HepG2 (cell line): ENCODE measurements around the gene RREB1. TPM values are rescaled to one million over a fixed set of nuclear protein-coding genes. Genes with fewer than 3 reads are reported as not detected.

Experiments used
- AGO2 ChIP-seq: fragments of 200-400 bp; formaldehyde crosslinking; optimal IDR thresholded peaks from 2 replicates; pipeline ENCODE3; 2017; ENCODE audit warnings: mild to moderate bottlenecking, low read depth, low read length, moderate library complexity
- BORCS8-MEF2B ChIP-seq: sonication (generic); formaldehyde crosslinking; IDR thresholded peaks from 2 replicates; pipeline ENCODE4 v1.8.0; 2022; ENCODE audit warnings: mild to moderate bottlenecking, missing genetic modification reagents
- BRF2 ChIP-seq: sonication (generic); formaldehyde crosslinking; IDR thresholded peaks from 2 replicates; pipeline ENCODE4 v1.8.1; 2022; ENCODE audit warnings: mild to moderate bottlenecking, missing genetic modification reagents
- CSRNP2 ChIP-seq: sonication (generic); formaldehyde crosslinking; conservative IDR thresholded peaks from 2 replicates; pipeline ENCODE4 v1.8.0; 2022; ENCODE audit warnings: low read depth, missing genetic modification reagents
- E2F5 ChIP-seq: sonication (generic); formaldehyde crosslinking; conservative IDR thresholded peaks from 2 replicates; pipeline ENCODE4 v1.4.0; 2020; ENCODE audit warnings: missing genetic modification reagents
- EED ChIP-seq: sonication (generic); formaldehyde crosslinking; IDR thresholded peaks from 2 replicates; pipeline ENCODE4 v1.5.0; 2020; ENCODE audit warnings: mild to moderate bottlenecking, missing genetic modification reagents
- FOXA3 ChIP-seq: IDR thresholded peaks from 2 replicates; pipeline ENCODE4 v1.6.1; 2016; ENCODE audit warnings: missing genetic modification reagents, missing compliant biosample characterization
- GABPB1 ChIP-seq: IDR thresholded peaks from 2 replicates; pipeline ENCODE4 v1.6.1; 2016; ENCODE audit warnings: mild to moderate bottlenecking, missing genetic modification reagents, moderate library complexity, missing compliant biosample characterization
- KDM6A ChIP-seq: IDR thresholded peaks from 2 replicates; pipeline ENCODE4 v1.6.1; 2016; ENCODE audit warnings: low read depth
- KMT2A ChIP-seq: sonication (generic); formaldehyde crosslinking; IDR thresholded peaks from 2 replicates; pipeline ENCODE4 v1.4.0; 2020; ENCODE audit warnings: missing genetic modification reagents
- MEIS1 ChIP-seq: sonication (generic); formaldehyde crosslinking; IDR thresholded peaks from 2 replicates; pipeline ENCODE4 v1.9.0; 2021; ENCODE audit warnings: mild to moderate bottlenecking, missing genetic modification reagents, moderate library complexity, borderline replicate concordance
- NFE2L1 ChIP-seq: sonication (generic); formaldehyde crosslinking; IDR thresholded peaks from 2 replicates; pipeline ENCODE4 v1.4.0; 2020; ENCODE audit warnings: missing genetic modification reagents, mild to moderate bottlenecking, borderline replicate concordance
- NR3C1 ChIP-seq: sonication (generic); formaldehyde crosslinking; IDR thresholded peaks from 2 replicates; pipeline ENCODE4 v1.4.0; 2020; ENCODE audit warnings: missing genetic modification reagents
- RARA ChIP-seq: IDR thresholded peaks from 2 replicates; pipeline ENCODE4 v1.6.1; 2016; ENCODE audit warnings: missing genetic modification reagents, missing compliant biosample characterization
- RORA ChIP-seq: sonication (generic); formaldehyde crosslinking; IDR thresholded peaks from 2 replicates; pipeline ENCODE4 v1.5.0; 2020; ENCODE audit warnings: mild to moderate bottlenecking, missing genetic modification reagents, moderate library complexity
- SMAD3 ChIP-seq: sonication (generic); formaldehyde crosslinking; IDR thresholded peaks from 2 replicates; pipeline ENCODE4 v1.4.0; 2020; ENCODE audit warnings: missing genetic modification reagents
- SSRP1 ChIP-seq: IDR thresholded peaks from 2 replicates; pipeline ENCODE4 v1.6.1; 2016; ENCODE audit warnings: control low read depth
- SUZ12 ChIP-seq: fragments of 150-350 bp; IDR thresholded peaks from 2 replicates; pipeline ENCODE4 v1.6.1; 2014; ENCODE audit warnings: low read depth, low read length
- TEF ChIP-seq: sonication (generic); formaldehyde crosslinking; IDR thresholded peaks from 2 replicates; pipeline ENCODE4 v1.5.0; 2020; ENCODE audit warnings: missing genetic modification reagents
- XBP1 ChIP-seq: sonication (generic); formaldehyde crosslinking; IDR thresholded peaks from 2 replicates; pipeline ENCODE4 v1.5.0; 2020; ENCODE audit warnings: missing genetic modification reagents
- XRCC5 ChIP-seq: fragments of 200-400 bp; formaldehyde crosslinking; optimal IDR thresholded peaks from 2 replicates; pipeline ENCODE3; 2017; ENCODE audit warnings: mild to moderate bottlenecking, low read length
- ZC3H4 ChIP-seq: sonication (generic); formaldehyde crosslinking; IDR thresholded peaks from 2 replicates; pipeline ENCODE4 v1.4.0; 2020; ENCODE audit warnings: missing genetic modification reagents, borderline replicate concordance
- ZNF232 ChIP-seq: sonication (generic); formaldehyde crosslinking; IDR thresholded peaks from 2 replicates; pipeline ENCODE4 v1.4.0; 2020; ENCODE audit warnings: missing genetic modification reagents, borderline replicate concordance
- ZNF331 ChIP-seq: sonication (generic); formaldehyde crosslinking; IDR thresholded peaks from 2 replicates; pipeline ENCODE4 v1.4.0; 2020; ENCODE audit warnings: missing genetic modification reagents
- ZNF33B ChIP-seq: sonication (generic); formaldehyde crosslinking; IDR thresholded peaks from 2 replicates; pipeline ENCODE4 v1.5.1; 2020; ENCODE audit warnings: mild to moderate bottlenecking, missing genetic modification reagents
- ZNF432 ChIP-seq: sonication (generic); formaldehyde crosslinking; IDR thresholded peaks from 2 replicates; pipeline ENCODE4 v1.5.0; 2020; ENCODE audit warnings: missing genetic modification reagents, mild to moderate bottlenecking, borderline replicate concordance
- ZNF570 ChIP-seq: sonication (generic); formaldehyde crosslinking; IDR thresholded peaks from 2 replicates; pipeline ENCODE4 v1.4.0; 2020; ENCODE audit warnings: mild to moderate bottlenecking, missing genetic modification reagents, borderline replicate concordance
- ZNF713 ChIP-seq: sonication (generic); formaldehyde crosslinking; IDR thresholded peaks from 2 replicates; pipeline ENCODE4 v1.4.0; 2020; ENCODE audit warnings: mild to moderate bottlenecking, missing genetic modification reagents
- ZNF746 ChIP-seq: sonication (generic); formaldehyde crosslinking; IDR thresholded peaks from 2 replicates; pipeline ENCODE4 v1.8.0; 2022; ENCODE audit warnings: mild to moderate bottlenecking, missing genetic modification reagents
- ZNF761 ChIP-seq: sonication (generic); formaldehyde crosslinking; conservative IDR thresholded peaks from 2 replicates; pipeline ENCODE4 v1.4.0; 2020; ENCODE audit warnings: mild to moderate bottlenecking, missing genetic modification reagents
- polyA plus RNA-seq, 8 experiments: library from polyadenylated mRNA; depleted of rRNA in 3 of 8; stranded (reverse) in 7 of 8; unstranded in 1 of 8; fragments of >200 nt; fragmentation: Illumina TruSeq in 4 of 8; extraction: Trizol in 4 of 8; gene quantifications; 2 replicates each; pipeline versions ENCODE4 v1.2.1 to v1.2.3, GENCODE V29; 2011 to 2016; ENCODE audit warnings: low read depth in 4 of 8, missing spikeins in 1 of 8, mixed read lengths in 1 of 8; ENCODE audit not compliant: insufficient read depth in 1 of 8
- total RNA-seq, 5 experiments: library from RNA; depleted of rRNA; stranded (reverse); fragments of >200 nt; fragmentation: Illumina TruSeq; extraction: Trizol; gene quantifications; 2 replicates each; pipeline ENCODE4 v1.2.3, GENCODE V29; 2016; ENCODE audit warnings: low read depth in 1 of 5

RREB1 gene
- total and polyA plus RNA-seq, 2 of the 13 experiments (the other 11 are each of a cell fraction or from before 2014, with no cell fraction given), result 6.1 to 23.2 TPM

- TF ChIP-seq TEF (CRISPR knock-in tag) (no peak), RORA (CRISPR knock-in tag) (no peak), ZNF570 (CRISPR knock-in tag) (no peak), NR3C1 (CRISPR knock-in tag) (no peak), BRF2 (CRISPR knock-in tag) (no peak; the same call in 1 of the 2 replicates), XRCC5 (peak; percentile 57), EED (CRISPR knock-in tag) (no peak), RARA (CRISPR knock-in tag) (peak; percentile 85), SMAD3 (CRISPR knock-in tag) (no peak; the same call in 1 of the 2 replicates), ZNF331 (peak; percentile 55; the same call in 1 of the 2 replicates), ZNF761 (CRISPR knock-in tag) (no peak), KDM6A (CRISPR knock-in tag) (peak; percentile 85), ZNF232 (no peak), ZC3H4 (no peak), E2F5 (CRISPR knock-in tag) (no peak), AGO2 (no peak), MEIS1 (CRISPR knock-in tag) (0 out of 2 replicates have a peak, but pooled peaks have one; percentile 1), KMT2A (CRISPR knock-in tag) (peak; percentile 70; the same call in 1 of the 2 replicates), CSRNP2 (CRISPR knock-in tag) (no peak), XBP1 (CRISPR knock-in tag) (no peak), ZNF33B (CRISPR knock-in tag) (no peak), NFE2L1 (CRISPR knock-in tag) (no peak), SUZ12 (no peak), GABPB1 (CRISPR knock-in tag) (no peak), SSRP1 (CRISPR knock-in tag) (no peak), ZNF746 (no peak), ZNF432 (CRISPR knock-in tag) (no peak), BORCS8-MEF2B (CRISPR knock-in tag) (no peak), FOXA3 (CRISPR knock-in tag) (peak; percentile 91), ZNF713 (CRISPR knock-in tag) (no peak)
Observed at GRCh38 chr6:7138921-7139358, 31.2 kb downstream of the RREB1 start (continued).
